DOHH2 (cell line): ENCODE results near the gene NKD1.

ENCODE experiments used
- EZH2phosphoT487 ChIP-seq: fragments of 200-600 bp; sonication (generic); IDR thresholded peaks from 2 replicates; pipeline ENCODE4 v1.6.1; 2017; ENCODE audit warnings: borderline replicate concordance, mild to moderate bottlenecking, antibody characterized with exemption, low read length, moderate library complexity, mixed read lengths
- TF ChIP-seq, protein P1 (sequence below): fragments of 200-600 bp; sonication (generic); IDR thresholded peaks from one replicate; pipeline ENCODE4 v1.5.1; 2014; ENCODE audit warnings: antibody characterized with exemption, mild to moderate bottlenecking, low read depth, low read length; ENCODE audit not compliant: poor library complexity, severe bottlenecking

DNA sequence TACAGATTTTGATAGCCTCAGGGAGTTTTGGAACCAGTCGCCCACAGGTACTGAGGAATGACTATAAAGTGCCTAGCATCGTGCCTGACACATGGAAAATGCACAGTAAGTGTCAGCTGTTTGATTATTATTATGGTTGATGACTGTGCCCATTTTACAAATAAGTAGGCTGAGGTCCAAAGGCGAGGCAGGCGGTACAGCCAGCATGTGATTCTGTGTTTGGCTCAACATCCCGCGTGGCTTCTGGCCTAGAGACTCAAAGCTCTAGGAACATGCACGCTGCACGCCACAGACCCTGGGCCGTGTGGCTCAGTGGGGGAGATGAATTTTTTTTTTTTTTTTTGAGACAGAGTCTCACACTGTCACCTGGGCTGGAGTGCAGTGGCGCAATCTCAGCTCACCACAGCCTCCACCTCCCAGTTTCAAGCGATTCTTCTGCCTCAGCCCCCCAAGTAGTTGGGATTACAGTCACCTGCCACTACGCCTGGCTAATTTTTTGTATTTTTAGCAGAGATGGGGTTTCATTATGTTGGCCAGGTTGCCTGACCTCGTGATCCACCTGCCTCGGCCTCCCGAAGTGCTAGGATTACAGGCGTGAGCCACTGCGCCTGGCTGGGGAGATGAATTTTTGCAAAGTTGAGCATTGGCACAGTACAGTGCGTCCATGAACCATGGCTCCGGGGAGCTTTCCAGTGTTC lies 57.7 kb downstream of the NKD1 start:
- TF ChIP-seq, protein P1, sequence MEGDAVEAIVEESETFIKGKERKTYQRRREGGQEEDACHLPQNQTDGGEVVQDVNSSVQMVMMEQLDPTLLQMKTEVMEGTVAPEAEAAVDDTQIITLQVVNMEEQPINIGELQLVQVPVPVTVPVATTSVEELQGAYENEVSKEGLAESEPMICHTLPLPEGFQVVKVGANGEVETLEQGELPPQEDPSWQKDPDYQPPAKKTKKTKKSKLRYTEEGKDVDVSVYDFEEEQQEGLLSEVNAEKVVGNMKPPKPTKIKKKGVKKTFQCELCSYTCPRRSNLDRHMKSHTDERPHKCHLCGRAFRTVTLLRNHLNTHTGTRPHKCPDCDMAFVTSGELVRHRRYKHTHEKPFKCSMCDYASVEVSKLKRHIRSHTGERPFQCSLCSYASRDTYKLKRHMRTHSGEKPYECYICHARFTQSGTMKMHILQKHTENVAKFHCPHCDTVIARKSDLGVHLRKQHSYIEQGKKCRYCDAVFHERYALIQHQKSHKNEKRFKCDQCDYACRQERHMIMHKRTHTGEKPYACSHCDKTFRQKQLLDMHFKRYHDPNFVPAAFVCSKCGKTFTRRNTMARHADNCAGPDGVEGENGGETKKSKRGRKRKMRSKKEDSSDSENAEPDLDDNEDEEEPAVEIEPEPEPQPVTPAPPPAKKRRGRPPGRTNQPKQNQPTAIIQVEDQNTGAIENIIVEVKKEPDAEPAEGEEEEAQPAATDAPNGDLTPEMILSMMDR: no peak
- TF ChIP-seq EZH2phosphoT487: no peak
